HepG2 (cell line): ENCODE results near the gene DCUN1D2. TPM values are rescaled to one million over a fixed set of nuclear protein-coding genes. Genes with fewer than 3 reads are reported as not detected.

Experiments
- ATAC-seq: fragments of 200-7000 bp; cut with Tn5 transposase; 3 replicates; pipeline ENCODE4 v1.9.1; 2020; ENCODE audit warnings: mild to moderate bottlenecking, moderate library complexity
- BruUV-seq: library from RNA; stranded (reverse); fragments of 400-500 nt; replicated peaks from 2 replicates; lab custom pipeline; 2021; lab: Mats Ljungman, UMichigan
- CTCF ChIA-PET: fragments of 300-600 bp; formaldehyde crosslinking; extraction: SDS; loops from one replicate; lab custom pipeline; 2021; ENCODE audit warnings: low total read pairs, inconsistent platforms, low intra/inter-chr PET ratio; lab: Yijun Ruan, JAX
- POLR2A ChIA-PET: fragments of 350-600 bp; sonication (Branson Sonifier 250); formaldehyde crosslinking; loops from one replicate; lab custom pipeline; 2020; ENCODE audit warnings: antibody characterized with exemption, inconsistent platforms; lab: Yijun Ruan, JAX
- DNase-seq: peaks from one replicate; pipeline ENCODE4 v3.0.0-alpha.2; 2015; ENCODE audit warnings: low spot score
- FAIRE-seq: peaks from 3 replicates; lab custom pipeline; 2011; peaks lifted over from hg19 to GRCh38; lab: Jason Lieb, UNC
- H2AFZ ChIP-seq: one replicate; pipeline ENCODE4 v1.6.1; 2011; ENCODE audit warnings: low read length, inconsistent platforms
- H3K27ac ChIP-seq: fragments of 300-600 bp; 3 replicates; pipeline ENCODE4 v1.8.0; 2011; ENCODE audit warnings: mixed run types, mild to moderate bottlenecking, mixed read lengths, low read length, inconsistent platforms; ENCODE audit not compliant: insufficient read depth; ENCODE audit errors: extremely low read length
- H3K27me3 ChIP-seq, 2 experiments: fragments of 200-600 bp in 1 of 2; 2 replicates in 1 of 2; 3 replicates in 1 of 2; pipeline versions ENCODE4 v1.6.0 to v1.8.0; 2011; ENCODE audit warnings: low read length in 2 of 2, mild to moderate bottlenecking in 2 of 2, moderate library complexity in 2 of 2, inconsistent platforms in 1 of 2; ENCODE audit not compliant: insufficient read depth in 2 of 2, control insufficient read depth in 1 of 2
- H3K36me3 ChIP-seq, 2 experiments: fragments of 200-600 bp in 1 of 2; replicated peaks in 1 of 2; 2 replicates in 1 of 2; 3 replicates in 1 of 2; pipeline versions ENCODE4 v1.5.1 to v1.8.0; 2011; ENCODE audit warnings: low read length in 2 of 2, inconsistent platforms in 1 of 2; ENCODE audit not compliant: insufficient read depth in 2 of 2, control insufficient read depth in 1 of 2
- H3K4me1 ChIP-seq: 2 replicates; pipeline ENCODE4 v1.5.1; 2012; ENCODE audit warnings: low read length, inconsistent platforms; ENCODE audit not compliant: insufficient read depth
- H3K4me2 ChIP-seq: 2 replicates; pipeline ENCODE4 v1.6.0; 2011; ENCODE audit warnings: low read depth, low read length, inconsistent platforms
- H3K4me3 ChIP-seq, 3 experiments: fragments of 200-600 bp in 1 of 3; sonication (generic), shearing (Covaris generic) in 1 of 3; replicated peaks in 1 of 3; 2 replicates each; pipeline ENCODE4 v1.5.1; 2011 to 2016; ENCODE audit warnings: low read length in 3 of 3, inconsistent platforms in 2 of 3, low read depth in 2 of 3, mild to moderate bottlenecking in 2 of 3, control low read depth in 1 of 3, mixed read lengths in 1 of 3; ENCODE audit not compliant: insufficient read depth in 1 of 3
- H3K79me2 ChIP-seq: one replicate; pipeline ENCODE4 v1.6.1; 2011; ENCODE audit warnings: low read length, inconsistent platforms; ENCODE audit not compliant: insufficient read depth
- H3K9ac ChIP-seq: 2 replicates; pipeline ENCODE4 v1.6.0; 2011; ENCODE audit warnings: mild to moderate bottlenecking, low read depth, low read length, inconsistent platforms; ENCODE audit not compliant: insufficient read depth
- H3K9me3 ChIP-seq: 2 replicates; pipeline ENCODE4 v1.5.1; 2012; ENCODE audit warnings: mild to moderate bottlenecking, low read length
- H4K20me1 ChIP-seq: 2 replicates; pipeline ENCODE4 v1.6.0; 2011; ENCODE audit warnings: inconsistent platforms, mild to moderate bottlenecking, low read length, moderate library complexity; ENCODE audit not compliant: insufficient read depth
- EZH2 ChIP-seq: conservative IDR thresholded peaks from 2 replicates; pipeline ENCODE4 v1.6.1; 2012; ENCODE audit warnings: mild to moderate bottlenecking, low read depth, low read length, moderate library complexity
- MNT ChIP-seq: fragments of 450-650 bp; IDR thresholded peaks from 2 replicates; pipeline ENCODE4 v1.6.1; 2016
- ZNF451 ChIP-seq: sonication (generic); formaldehyde crosslinking; IDR thresholded peaks from 2 replicates; pipeline ENCODE4 v1.5.0; 2020; ENCODE audit warnings: mild to moderate bottlenecking, missing genetic modification reagents
- ZNF788 ChIP-seq: sonication (generic); formaldehyde crosslinking; IDR thresholded peaks from 2 replicates; pipeline ENCODE4 v1.5.0; 2020; ENCODE audit warnings: mild to moderate bottlenecking, missing genetic modification reagents, borderline replicate concordance
- WGBS: methylation state at CpG from one replicate; pipeline ENCODE4 v1.1.6; 2017; ENCODE audit warnings: low lambda C conversion rate; 5-methylcytosine and 5-hydroxymethylcytosine counted together
- in situ Hi-C: cut with HindIII; loops from 2 replicates; pipeline ENCODE4 v1.10.0; 2017; ENCODE audit warnings: low pct_unique_long_range_greater_than_20kb; ENCODE audit not compliant: extremely low pct_ligation_motif_present
- intact Hi-C: fragments of 100-400 bp; cut with micrococcal nuclease; formaldehyde crosslinking; loops from one replicate; pipeline ENCODE4 v1.10.0; 2022; ENCODE audit not compliant: unreplicated experiment
- polyA plus RNA-seq, 8 experiments: library from polyadenylated mRNA; depleted of rRNA in 3 of 8; stranded (reverse) in 7 of 8; unstranded in 1 of 8; fragments of >200 nt; fragmentation: Illumina TruSeq in 4 of 8; extraction: Trizol in 4 of 8; gene quantifications; 2 replicates each; pipeline versions ENCODE4 v1.2.1 to v1.2.3, GENCODE V29; 2011 to 2016; ENCODE audit warnings: low read depth in 4 of 8, missing spikeins in 1 of 8, mixed read lengths in 1 of 8; ENCODE audit not compliant: insufficient read depth in 1 of 8
- total RNA-seq, 5 experiments: library from RNA; depleted of rRNA; stranded (reverse); fragments of >200 nt; fragmentation: Illumina TruSeq; extraction: Trizol; gene quantifications; 2 replicates each; pipeline ENCODE4 v1.2.3, GENCODE V29; 2016; ENCODE audit warnings: low read depth in 1 of 5

The DCUN1D2 gene
- total and polyA plus RNA-seq, 2 of the 13 experiments (the other 11 are each of a cell fraction or from before 2014, with no cell fraction given), result 9.1 to 9.6 TPM

GRCh38 chr13:113417836-113418721 lies 72.4 kb downstream of the DCUN1D2 start:
- ChIA-PET CTCF (no interaction called here), POLR2A (no interaction called here)
- DNase-seq (no peak), ATAC-seq (no peak), FAIRE-seq (no peak)
- WGBS, result 42% methylated on average over 9 of the region's 16 CpGs
- H4K20me1 ChIP-seq, result no peaks in the 10 kb centered on the region
- H3K9ac ChIP-seq, result no peak overlapping the region
- no peaks in the 10 kb centered on the region for H3K79me2 ChIP-seq
- intact Hi-C loops (no loop called here), in situ Hi-C loops (no loop called here)
- no peak overlapping the region for H3K27ac ChIP-seq
- H3K4me1 ChIP-seq, result no peaks in the 10 kb centered on the region
- peak; percentile 91 for TF ChIP-seq MNT
- TF ChIP-seq ZNF788 (CRISPR knock-in tag), result no peak
- H2AFZ ChIP-seq, result no peak overlapping the region
- no peak overlapping the region for H3K4me2 ChIP-seq
- H3K9me3 ChIP-seq, result no peaks in the 10 kb centered on the region
- BruUV-seq, result no TSS peak
- peaks cover 15 to 74% of the 10 kb centered on the region in 2 experiments for H3K27me3 ChIP-seq
- H3K4me3 ChIP-seq, result no peak overlapping the region
- no peaks in the 10 kb centered on the region for H3K36me3 ChIP-seq

- intact Hi-C loops (no loop called here), in situ Hi-C loops (no loop called here)
- Histone ChIP-seq H3K4me2 (no peak overlapping the region), H3K9ac (no peak overlapping the region), H3K4me1 (no peaks in the 10 kb centered on the region), H3K79me2 (no peaks in the 10 kb centered on the region), H4K20me1 (no peaks in the 10 kb centered on the region), H2AFZ (no peak overlapping the region), H3K27me3 (peaks cover 13 to 66% of the 10 kb centered on the region in 2 experiments), H3K36me3 (no peaks in the 10 kb centered on the region), H3K4me3 (no peak overlapping the region), H3K9me3 (no peaks in the 10 kb centered on the region), H3K27ac (no peak overlapping the region)
- peak; percentile 43; the same call in 1 of the 2 replicates for TF ChIP-seq EZH2
- no peak for TF ChIP-seq ZNF451
- no TSS peak for BruUV-seq
- ATAC-seq, result no peak
- POLR2A ChIA-PET, result interaction anchor here (1.1 kb wide), 1 partner anchor 20 kb away, joined by 3 read pairs; no protein-coding TSS in a partner anchor
- CTCF ChIA-PET, result no interaction called here
- no peak for DNase-seq
- WGBS, result 34% methylated on average over 13 of the region's 28 CpGs
- no peak for FAIRE-seq
Measured at GRCh38 chr13:113417008-113417751, 73.3 kb downstream of the DCUN1D2 start.
